NB4 (cell line): ENCODE results near the gene CDH13.

Experiments
- DNase-seq: peaks from one replicate; pipeline ENCODE4 v3.0.0; 2010; ENCODE audit warnings: low read depth
- H3K4me3 ChIP-seq: one replicate; pipeline ENCODE4 v1.5.1; 2011; ENCODE audit warnings: mild to moderate bottlenecking, low read depth, low read length, moderate library complexity
- MAX ChIP-seq: IDR thresholded peaks from 2 replicates; pipeline ENCODE4 v1.6.1; 2011; ENCODE audit warnings: low read depth, low read length
- MYC ChIP-seq: IDR thresholded peaks from 2 replicates; pipeline ENCODE4 v1.6.1; 2011; ENCODE audit warnings: low read depth, low read length
- POLR2A ChIP-seq: IDR thresholded peaks from 2 replicates; pipeline ENCODE4 v1.6.1; 2011; ENCODE audit warnings: mild to moderate bottlenecking; ENCODE audit not compliant: insufficient read length; ENCODE audit errors: extremely low read depth
- TF ChIP-seq, protein P1 (sequence below): IDR thresholded peaks from one replicate; pipeline ENCODE4 v1.5.1; 2012; ENCODE audit warnings: low read depth, low read length

CDH13 gene

DNA sequence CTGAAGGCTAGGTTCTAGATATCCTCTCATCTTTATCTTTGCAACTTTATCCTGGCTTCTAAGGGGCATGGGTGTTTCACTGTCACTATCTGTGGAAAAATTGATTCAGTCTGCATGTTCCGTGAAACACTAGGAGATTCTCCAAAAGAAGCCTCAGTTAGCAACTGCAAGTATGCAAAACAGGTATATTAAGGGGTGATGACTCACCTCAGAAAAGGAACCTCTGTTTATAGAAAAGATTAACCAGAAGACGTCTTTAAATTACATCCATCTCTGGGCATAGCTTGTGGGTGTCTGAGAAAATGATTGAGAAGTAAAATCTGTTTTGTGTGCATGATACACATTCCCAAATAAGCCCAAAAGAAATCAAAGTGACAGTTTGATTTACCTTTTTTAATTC is 827.2 kb downstream of the CDH13 start:
- no peak overlapping the region for H3K4me3 ChIP-seq
- no peak for DNase-seq
- TF ChIP-seq, protein P1, sequence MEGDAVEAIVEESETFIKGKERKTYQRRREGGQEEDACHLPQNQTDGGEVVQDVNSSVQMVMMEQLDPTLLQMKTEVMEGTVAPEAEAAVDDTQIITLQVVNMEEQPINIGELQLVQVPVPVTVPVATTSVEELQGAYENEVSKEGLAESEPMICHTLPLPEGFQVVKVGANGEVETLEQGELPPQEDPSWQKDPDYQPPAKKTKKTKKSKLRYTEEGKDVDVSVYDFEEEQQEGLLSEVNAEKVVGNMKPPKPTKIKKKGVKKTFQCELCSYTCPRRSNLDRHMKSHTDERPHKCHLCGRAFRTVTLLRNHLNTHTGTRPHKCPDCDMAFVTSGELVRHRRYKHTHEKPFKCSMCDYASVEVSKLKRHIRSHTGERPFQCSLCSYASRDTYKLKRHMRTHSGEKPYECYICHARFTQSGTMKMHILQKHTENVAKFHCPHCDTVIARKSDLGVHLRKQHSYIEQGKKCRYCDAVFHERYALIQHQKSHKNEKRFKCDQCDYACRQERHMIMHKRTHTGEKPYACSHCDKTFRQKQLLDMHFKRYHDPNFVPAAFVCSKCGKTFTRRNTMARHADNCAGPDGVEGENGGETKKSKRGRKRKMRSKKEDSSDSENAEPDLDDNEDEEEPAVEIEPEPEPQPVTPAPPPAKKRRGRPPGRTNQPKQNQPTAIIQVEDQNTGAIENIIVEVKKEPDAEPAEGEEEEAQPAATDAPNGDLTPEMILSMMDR, result no peak
- TF ChIP-seq POLR2A (no peak), MYC (no peak), MAX (no peak)

- DNase-seq, result no peak
- no peak for TF ChIP-seq POLR2A
- no peak for TF ChIP-seq MYC
- TF ChIP-seq MAX, result no peak
- TF ChIP-seq, protein P1, result no peak
- H3K4me3 ChIP-seq, result no peak overlapping the region
Measured at GRCh38 chr16:83455716-83456115, 828.9 kb downstream of the CDH13 start.

GRCh38 chr16:83456934-83457333 is 830.2 kb downstream of the CDH13 start:
- TF ChIP-seq, protein P1, result no peak
- TF ChIP-seq MAX (no peak), MYC (no peak), POLR2A (no peak)
- no peak for DNase-seq
- H3K4me3 ChIP-seq, result no peak overlapping the region

DNA sequence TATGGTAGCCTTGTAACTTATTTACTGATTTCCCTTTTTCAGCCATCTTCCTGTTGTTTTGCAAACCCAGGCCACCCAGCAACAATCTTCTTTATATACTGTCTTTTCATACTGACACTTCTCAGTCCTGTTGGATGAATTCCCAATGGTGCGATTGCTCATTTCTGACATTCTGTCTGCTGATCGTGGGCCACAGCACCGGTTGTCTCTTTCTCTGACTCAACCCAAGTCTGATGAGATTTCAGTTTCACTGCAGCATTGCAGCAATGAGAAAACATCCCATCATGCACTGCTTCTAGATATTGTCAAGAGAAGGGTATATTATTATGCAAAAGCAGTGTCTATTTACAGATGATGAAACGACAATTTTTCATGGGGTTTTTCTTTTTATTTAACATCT is 831.8 kb downstream of the CDH13 start:
- TF ChIP-seq, protein P1, result no peak
- TF ChIP-seq MYC (no peak), MAX (no peak), POLR2A (no peak)
- DNase-seq, result peak; percentile 6
- H3K4me3 ChIP-seq, result no peak overlapping the region

- no peak for DNase-seq
- TF ChIP-seq MYC, result no peak
- TF ChIP-seq, protein P1, result no peak
- no peak for TF ChIP-seq POLR2A
- no peak for TF ChIP-seq MAX
- no peak overlapping the region for H3K4me3 ChIP-seq
Measured at GRCh38 chr16:83464991-83465390, 838.2 kb downstream of the CDH13 start.

DNA sequence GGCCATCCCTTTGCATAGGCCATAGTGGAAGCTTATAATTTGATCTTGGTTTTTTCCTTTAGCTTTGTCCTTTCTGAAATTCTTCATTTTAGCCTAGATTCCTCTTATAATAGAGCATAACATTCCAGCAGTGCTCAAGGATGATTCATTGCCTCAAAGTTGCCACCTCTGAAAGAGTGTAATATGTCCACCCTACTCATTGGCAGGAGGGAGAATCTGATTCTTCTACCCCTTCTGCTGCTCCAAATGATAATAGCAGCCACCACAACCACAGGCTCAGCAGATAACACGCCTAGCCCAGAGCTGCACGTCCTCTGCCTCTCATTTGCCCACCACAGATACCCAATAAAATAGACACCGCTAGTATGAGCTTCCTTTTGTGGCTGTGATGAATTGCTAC is 843.6 kb downstream of the CDH13 start:
- no peak overlapping the region for H3K4me3 ChIP-seq
- TF ChIP-seq MAX (no peak), POLR2A (no peak), MYC (no peak)
- TF ChIP-seq, protein P1, result no peak
- DNase-seq, result peak; percentile 26
